ENCODE measurements around the gene GYS1.
A peak's percentile ranks its signal among the peaks of the same experiment; 100 is the strongest.

Gene GYS1

GRCh38 chr19:48963371-48964204 lies 29.5 kb downstream of the GYS1 start:
- DNase-seq (ENCODE audit: low read depth) = peak; percentile 37

GRCh38 chr19:48962849-48963165 lies 30.3 kb downstream of the GYS1 start:
- no peak for DNase-seq (ENCODE audit: low read depth)

GRCh38 chr19:48962029-48962848 lies 30.9 kb downstream of the GYS1 start:
- no peak for DNase-seq (ENCODE audit: low read depth)

- no peak for DNase-seq (ENCODE audit: low read depth)
These were observed 31.5 kb downstream of the GYS1 start for GRCh38 chr19:48961673-48962028.

GRCh38 chr19:48961051-48961649 lies 32.0 kb downstream of the GYS1 start:
- no peak for DNase-seq (ENCODE audit: low read depth)

GRCh38 chr19:48959341-48960239 lies 33.5 kb downstream of the GYS1 start:
- no peak for DNase-seq (ENCODE audit: low read depth)

- DNase-seq (ENCODE audit: low read depth) = no peak
These were observed 35.1 kb downstream of the GYS1 start for GRCh38 chr19:48958006-48958405.

- DNase-seq (ENCODE audit: low read depth) = no peak
These were observed 37.7 kb downstream of the GYS1 start for GRCh38 chr19:48955308-48955958.

- peak; percentile 76 for DNase-seq (ENCODE audit: low read depth)
These were observed 38.4 kb downstream of the GYS1 start, which contains the start of gene BAX for GRCh38 chr19:48954595-48955307. TSS of gene BAX (plus strand) at chr19:48954875. CDS start at chr19:48954929, 54 bp downstream.

- no peak for DNase-seq (ENCODE audit: low read depth)
These were observed 39.0 kb downstream of the GYS1 start for GRCh38 chr19:48953990-48954594.

- DNase-seq (ENCODE audit: low read depth) = no peak
These were observed 40.0 kb downstream of the GYS1 start for GRCh38 chr19:48953141-48953540.

- DNase-seq (ENCODE audit: low read depth) = no peak
These were observed 42.1 kb downstream of the GYS1 start for GRCh38 chr19:48950830-48951519.

- no peak for DNase-seq (ENCODE audit: low read depth)
These were observed 43.0 kb downstream of the GYS1 start for GRCh38 chr19:48950159-48950558.

- no peak for DNase-seq (ENCODE audit: low read depth)
These were observed 45.9 kb downstream of the GYS1 start for GRCh38 chr19:48947258-48947542.

GRCh38 chr19:48946463-48947257 lies 46.4 kb downstream of the GYS1 start:
- no peak for DNase-seq (ENCODE audit: low read depth)

- DNase-seq (ENCODE audit: low read depth) = no peak
These were observed 47.3 kb downstream of the GYS1 start for GRCh38 chr19:48945817-48946216.

- DNase-seq (ENCODE audit: low read depth) = no peak
These were observed 47.7 kb downstream of the GYS1 start for GRCh38 chr19:48945415-48945814.

GRCh38 chr19:48943081-48943480 lies 50.0 kb downstream of the GYS1 start:
- DNase-seq (ENCODE audit: low read depth) = no peak

- DNase-seq (ENCODE audit: low read depth) = no peak
These were observed 52.2 kb downstream of the GYS1 start for GRCh38 chr19:48940902-48941301.

All from activated T-cell treated with anti-CD3 and anti-CD28 coated beads for 1 hour (primary cell).